Measurements from ENCODE around the gene LIME1.

DNA sequence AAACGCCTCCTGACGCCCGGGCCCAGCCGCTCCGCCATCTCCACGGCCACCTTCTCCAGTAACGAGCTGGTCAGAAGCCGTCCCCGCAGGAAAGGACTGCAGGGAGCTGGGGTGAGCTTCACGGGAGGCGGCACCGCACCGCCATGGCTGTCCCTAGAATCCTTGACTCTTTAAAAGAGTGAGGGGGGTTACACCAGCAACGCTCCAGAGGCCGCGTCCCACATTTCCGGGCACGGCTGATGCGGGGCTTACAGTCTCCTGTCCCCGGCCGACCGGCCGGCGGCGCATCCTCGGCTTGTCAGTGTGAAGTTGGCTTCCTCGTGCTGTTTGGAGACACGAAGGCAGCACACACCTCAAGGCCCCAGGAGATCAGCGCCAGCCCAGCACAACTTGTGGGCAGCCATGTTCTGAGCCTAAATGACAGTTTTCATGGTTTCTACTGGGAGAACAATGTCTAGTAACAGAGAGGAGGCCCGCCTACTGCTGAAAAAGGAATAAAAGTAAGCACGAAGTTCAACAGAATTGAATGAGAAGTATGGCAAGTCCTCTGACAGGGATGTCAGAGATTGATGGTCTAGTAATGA lies 33.5 kb downstream of the LIME1 start:
- TF ChIP-seq EZH2 (IDR thresholded peaks at IDR 0.05) = no peak
- no peak for TF ChIP-seq EZH2phosphoT487 (IDR thresholded peaks at IDR 0.05)
